Pancreas (tissue), 10 donors: Measurements from ENCODE around the gene MUSK. TPM values are rescaled to one million over a fixed set of nuclear protein-coding genes. Genes with fewer than 3 reads are reported as not detected.
"Not testable (repeated sequence)": the region's sequence is repeated elsewhere in the genome, so short reads cannot be mapped to it uniquely, and the experiment has no call there.

Experiments
- ATAC-seq, 4 donors: fragments of 200-7000 bp; cut with Tn5 transposase; one replicate each; pipeline versions ENCODE4 v1.8.0 to v1.9.1; 2020; ENCODE audit warnings: mild to moderate bottlenecking in 4 of 4, moderate library complexity in 4 of 4
- DNase-seq, 6 donors: peaks; one replicate each; pipeline ENCODE4 v3.0.0-alpha.2; 2020
- FAIRE-seq: peaks from 2 replicates; lab custom pipeline; 2012; peaks lifted over from hg19 to GRCh38; lab: Jason Lieb, UNC
- H3K27ac ChIP-seq, 4 donors: fragments of 200-600 bp; sonication (generic); 1 replicate in 3 of 4; 2 replicates in 1 of 4; pipeline versions ENCODE4 v1.5.0 to v1.8.0; 2020
- H3K27me3 ChIP-seq, 4 donors: fragments of 200-600 bp; one replicate each; pipeline ENCODE4 v1.8.0; 2021
- H3K36me3 ChIP-seq, 3 donors: fragments of 200-600 bp; sonication (generic) in 1 of 3; one replicate each; pipeline versions ENCODE4 v1.5.0 to v1.8.0; 2020 to 2021
- H3K4me1 ChIP-seq, 3 donors: fragments of 200-600 bp; one replicate each; pipeline ENCODE4 v1.8.0; 2021
- H3K4me3 ChIP-seq, 4 donors: fragments of 200-600 bp; sonication (generic) in 2 of 4; one replicate each; pipeline versions ENCODE4 v1.5.0 to v1.8.0; 2020 to 2021
- H3K9me3 ChIP-seq, 4 donors: fragments of 200-600 bp; one replicate each; pipeline ENCODE4 v1.8.0; 2021
- WGBS, 2 donors: extraction: QIAGEN DNeasy Blood & Tissue Kit; methylation state at CpG; one replicate each; pipeline ENCODE4 v1.1.7; 2013; 5-methylcytosine and 5-hydroxymethylcytosine counted together
- intact Hi-C, 3 donors: fragments of 100-400 bp; cut with DNase I; formaldehyde crosslinking; loops; one replicate each; pipeline versions ENCODE4 v1.11.1 to v1.14.2; 2022
- polyA plus RNA-seq, 2 donors: library from polyadenylated mRNA; stranded (reverse); fragments of 200-250 nt; gene quantifications; one replicate each; pipeline ENCODE4 v1.2.3, GENCODE V29; 2013
- total RNA-seq, 6 donors: library from RNA; stranded (reverse); fragmentation: NEBNext Ultra II Directional in 4 of 6; extraction: Animal tissue kit (Norgen Biotek cat#: 25700) in 4 of 6; gene quantifications; one replicate each; pipeline versions ENCODE4 v1.2.1 to v1.2.4, GENCODE V29; 2021 to 2023
- TF ChIP-seq, protein P1 (sequence below), 4 donors: fragments of 200-600 bp; sonication (generic) in 3 of 4; IDR thresholded peaks; one replicate each; pipeline versions ENCODE4 v1.5.0 to v1.8.0; 2021; ENCODE audit warnings: antibody characterized with exemption in 4 of 4
- donor health status: healthy with polysubstance abuse.
- donor health status: DM: no; HTN: no; CAD: no; lungs with moderate emphysema.
- donor health status: DM: no; HTN: no; CAD: no.
- donor health status: control.
- donor health status: control.
- donor health status: Bipolar disorder and iron deficiency.
- donor health status: DM: yes; HTN: yes; CAD: no.
- donor health status: DM: no; HTN: no; CAD: no.
- donor health status: DM: no; HTN: no; CAD: no.
- donor health status: DM: yes; HTN: yes; CAD: no.

MUSK gene
- total and polyA plus RNA-seq, 8 donors, result 0.06 to 0.39 (median 0.16) TPM; not detected in 4

DNA sequence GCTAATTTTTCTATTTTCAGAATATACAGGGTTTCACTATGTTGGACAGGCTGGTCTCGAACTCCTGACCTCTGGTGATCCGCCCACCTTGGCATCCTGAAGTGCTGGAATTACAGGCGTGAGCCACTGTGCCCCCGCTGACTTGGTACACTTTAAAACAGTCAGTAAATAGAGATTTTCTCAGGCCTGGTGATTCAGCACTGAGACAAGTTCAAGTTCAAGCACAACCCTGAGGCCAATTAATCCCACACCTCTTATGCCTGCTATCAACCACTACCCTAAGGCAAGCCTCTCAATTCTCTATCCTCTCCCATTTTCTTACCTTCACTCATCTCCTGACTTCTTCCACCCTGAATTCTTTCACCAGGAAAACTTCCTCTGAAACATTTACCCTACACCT is 18.9 kb downstream of the MUSK start:
- ATAC-seq (no peak), FAIRE-seq (no peak), DNase-seq (no peak)
- Histone ChIP-seq H3K4me1 (no peaks in the 10 kb centered on the region), H3K27ac (no peak overlapping the region), H3K36me3 (no peaks in the 10 kb centered on the region), H3K9me3 (no peaks in the 10 kb centered on the region), H3K27me3 (no peaks in the 10 kb centered on the region), H3K4me3 (no peak overlapping the region)
- TF ChIP-seq, protein P1, sequence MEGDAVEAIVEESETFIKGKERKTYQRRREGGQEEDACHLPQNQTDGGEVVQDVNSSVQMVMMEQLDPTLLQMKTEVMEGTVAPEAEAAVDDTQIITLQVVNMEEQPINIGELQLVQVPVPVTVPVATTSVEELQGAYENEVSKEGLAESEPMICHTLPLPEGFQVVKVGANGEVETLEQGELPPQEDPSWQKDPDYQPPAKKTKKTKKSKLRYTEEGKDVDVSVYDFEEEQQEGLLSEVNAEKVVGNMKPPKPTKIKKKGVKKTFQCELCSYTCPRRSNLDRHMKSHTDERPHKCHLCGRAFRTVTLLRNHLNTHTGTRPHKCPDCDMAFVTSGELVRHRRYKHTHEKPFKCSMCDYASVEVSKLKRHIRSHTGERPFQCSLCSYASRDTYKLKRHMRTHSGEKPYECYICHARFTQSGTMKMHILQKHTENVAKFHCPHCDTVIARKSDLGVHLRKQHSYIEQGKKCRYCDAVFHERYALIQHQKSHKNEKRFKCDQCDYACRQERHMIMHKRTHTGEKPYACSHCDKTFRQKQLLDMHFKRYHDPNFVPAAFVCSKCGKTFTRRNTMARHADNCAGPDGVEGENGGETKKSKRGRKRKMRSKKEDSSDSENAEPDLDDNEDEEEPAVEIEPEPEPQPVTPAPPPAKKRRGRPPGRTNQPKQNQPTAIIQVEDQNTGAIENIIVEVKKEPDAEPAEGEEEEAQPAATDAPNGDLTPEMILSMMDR (IDR thresholded peaks at IDR 0.05), result no peak
- WGBS, 2 donors, result 79 to 86% methylated on average over 4 of the region's 4 CpGs
- intact Hi-C loops, result no loop called here

DNA sequence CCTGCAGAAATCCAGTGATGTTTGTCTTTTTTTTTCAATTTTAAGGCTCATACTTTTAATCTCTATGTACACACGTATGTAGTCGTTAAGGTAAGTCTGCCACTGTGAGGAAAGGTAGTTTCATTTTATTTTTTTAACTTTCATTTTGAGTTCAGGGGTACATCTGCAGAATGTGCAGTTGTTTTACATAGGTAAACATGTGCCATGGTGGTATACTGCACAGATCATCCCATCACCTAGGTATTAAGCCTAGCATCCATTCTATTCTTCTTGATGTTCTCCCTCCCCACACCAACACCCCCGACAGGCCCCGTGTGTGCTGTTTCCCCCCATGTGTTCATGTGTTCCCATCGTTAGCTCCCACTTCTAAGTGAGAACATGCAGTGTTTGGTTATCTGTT is 19.7 kb downstream of the MUSK start:
- Histone ChIP-seq H3K4me1 (no peaks in the 10 kb centered on the region), H3K4me3 (no peak overlapping the region), H3K27me3 (no peaks in the 10 kb centered on the region), H3K36me3 (no peaks in the 10 kb centered on the region), H3K27ac (no peak overlapping the region), H3K9me3 (no peaks in the 10 kb centered on the region)
- intact Hi-C loops, result no loop called here
- DNase-seq, result no peak
- ATAC-seq, result no peak
- TF ChIP-seq, protein P1 (IDR thresholded peaks at IDR 0.05), result no peak
- no peak for FAIRE-seq
- 77 to 82% methylated on average over 5 of the region's 5 CpGs for WGBS, 2 donors

DNA sequence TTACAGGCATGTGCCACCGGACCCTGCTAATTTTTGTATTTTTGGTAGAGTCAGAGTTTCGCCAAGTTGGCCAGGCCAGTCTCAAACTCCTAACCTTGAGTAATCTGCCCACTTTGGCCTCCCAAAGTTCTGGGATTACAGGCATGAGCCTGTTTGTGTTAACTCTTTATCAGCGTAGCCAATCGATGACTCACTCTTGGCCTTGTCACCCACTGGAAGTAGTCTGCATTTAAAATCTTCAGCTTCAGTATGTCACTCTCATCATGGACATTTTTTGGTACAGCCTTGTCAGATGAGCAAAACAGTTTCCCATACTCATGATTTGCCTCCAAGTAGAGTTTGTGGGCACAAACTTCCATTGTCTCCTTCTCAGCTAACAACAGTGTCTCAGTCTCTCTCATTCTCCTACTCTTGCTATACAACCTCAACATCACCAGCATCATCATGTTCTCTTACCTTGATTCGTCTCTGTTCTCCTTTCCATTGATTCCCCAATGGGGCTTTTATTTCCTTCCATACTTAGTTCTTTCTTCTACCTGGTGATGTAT is 22.5 kb downstream of the MUSK start:
- Histone ChIP-seq H3K9me3 (no peaks in the 10 kb centered on the region), H3K36me3 (no peaks in the 10 kb centered on the region), H3K27me3 (no peaks in the 10 kb centered on the region), H3K4me3 (no peak overlapping the region), H3K4me1 (no peaks in the 10 kb centered on the region), H3K27ac (no peak overlapping the region)
- 88 to 89% methylated on average over 5 of the region's 5 CpGs for WGBS, 2 donors
- TF ChIP-seq, protein P1 (IDR thresholded peaks at IDR 0.05), result no peak
- intact Hi-C loops, result no loop called here
- ATAC-seq, result no peak
- no peak for FAIRE-seq
- no peak for DNase-seq

DNA sequence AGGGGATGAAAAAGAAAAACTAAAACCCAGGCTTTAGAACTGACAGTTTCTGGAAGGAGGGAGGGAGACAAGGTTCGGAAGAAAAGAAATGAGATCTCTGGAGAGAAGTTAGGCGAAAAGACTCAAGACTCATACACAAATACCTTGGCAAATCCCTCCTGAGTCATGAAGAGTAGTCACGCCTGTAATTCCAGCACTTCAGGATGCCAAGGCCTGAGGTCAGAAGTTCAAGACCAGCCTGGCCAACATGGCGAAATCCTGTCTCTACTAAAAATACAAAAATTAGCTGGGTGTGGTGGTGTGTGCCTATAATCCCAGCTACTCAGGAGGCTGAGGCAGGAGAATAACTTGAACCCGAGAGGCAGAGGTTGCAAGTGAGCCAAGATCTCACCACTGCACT is 27.3 kb downstream of the MUSK start:
- H3K36me3 ChIP-seq, ATAC-seq, H3K27me3 ChIP-seq, FAIRE-seq, DNase-seq, intact Hi-C loops, H3K9me3 ChIP-seq, H3K27ac ChIP-seq, H3K4me3 ChIP-seq, H3K4me1 ChIP-seq: not testable (repeated sequence)
- 86 to 89% methylated on average over 5 of the region's 5 CpGs for WGBS, 2 donors

DNA sequence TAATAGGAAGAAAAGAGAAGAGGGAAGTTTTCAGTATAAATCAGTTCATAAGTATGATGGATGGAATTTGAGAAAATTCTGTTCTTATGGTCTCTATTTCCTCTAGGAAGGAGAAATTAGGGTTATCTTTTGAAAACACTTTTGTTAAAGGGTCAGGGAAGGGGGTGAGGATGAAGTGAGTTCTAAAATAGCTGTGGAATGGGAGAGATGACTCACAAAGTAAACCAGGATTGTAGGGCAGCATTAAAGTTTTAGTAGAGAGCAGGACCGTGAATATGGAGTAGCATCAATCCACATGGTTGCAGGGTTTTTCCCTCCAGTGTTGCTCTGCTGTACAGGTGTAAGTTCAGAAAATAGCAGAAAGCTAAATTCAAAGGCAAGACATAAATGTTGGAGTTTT is 32.4 kb downstream of the MUSK start:
- Histone ChIP-seq H3K9me3 (no peaks in the 10 kb centered on the region), H3K27ac (no peak overlapping the region), H3K4me3 (no peak overlapping the region), H3K27me3 (no peaks in the 10 kb centered on the region), H3K36me3 (no peaks in the 10 kb centered on the region), H3K4me1 (no peaks in the 10 kb centered on the region)
- no peak for FAIRE-seq
- DNase-seq, result no peak
- ATAC-seq, result no peak
- intact Hi-C loops, result no loop called here
- TF ChIP-seq, protein P1 (IDR thresholded peaks at IDR 0.05), result no peak
- WGBS, 2 donors, result 60 to 70% methylated on average over 1 of the region's 1 CpG
